ENCODE data around the gene TRA2B.
A peak's percentile ranks its signal among the peaks of the same experiment; 100 is the strongest.

Gene TRA2B

DNA sequence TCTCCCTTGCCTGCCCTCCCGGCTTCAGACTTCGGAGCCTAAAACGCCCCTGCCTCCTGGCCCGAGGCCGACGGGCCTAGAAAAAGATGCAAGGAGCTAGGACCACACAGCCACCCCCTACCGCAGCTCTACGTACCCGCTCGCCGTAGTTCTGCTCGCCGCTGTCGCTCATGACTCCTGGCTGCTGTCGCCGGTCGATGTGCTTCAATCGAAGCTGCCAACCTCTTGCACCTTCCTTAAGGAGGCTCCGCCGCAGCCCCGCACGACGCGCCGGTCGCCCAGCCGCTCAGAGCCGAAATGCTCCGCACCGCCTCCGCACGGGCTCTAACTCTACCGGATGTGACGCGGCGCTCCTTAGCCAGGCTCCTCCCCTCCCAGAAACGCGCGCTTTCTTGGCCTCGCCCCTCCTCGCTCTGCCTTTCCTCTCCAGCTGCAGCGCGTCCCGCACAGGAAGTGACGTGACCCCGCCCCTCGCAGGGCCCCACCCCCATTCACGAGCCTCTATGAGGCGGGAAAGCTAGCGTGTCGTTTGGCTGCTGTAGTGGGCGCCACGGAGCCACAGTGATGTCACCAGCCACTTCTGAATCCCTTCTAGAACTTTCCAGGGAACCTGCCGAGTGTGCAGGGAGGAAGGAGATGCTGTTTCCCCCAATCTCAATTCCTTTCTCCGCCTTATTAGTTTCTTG lies at the start of gene TRA2B:
TRA2B (minus strand) TSS at position 326 of the 686 bp plus-strand sequence; CDS start at position 172, 154 bp downstream.
- DNase-seq: peak; percentile 94 to 96

GRCh38 chr3:185986198-185986777 lies 48.5 kb upstream of the TRA2B start:
- no peak for DNase-seq

GRCh38 chr3:185984203-185984602 lies 46.4 kb upstream of the TRA2B start:
- no peak for DNase-seq

- peak; percentile 34 to 45 for DNase-seq
These were observed 45.8 kb upstream of the TRA2B start for GRCh38 chr3:185983495-185984141.

GRCh38 chr3:185982632-185983031 lies 44.8 kb upstream of the TRA2B start:
- DNase-seq: no peak

- DNase-seq: no peak
These were observed 43.8 kb upstream of the TRA2B start for GRCh38 chr3:185981621-185982020.

- DNase-seq: no peak
These were observed 41.9 kb upstream of the TRA2B start for GRCh38 chr3:185979721-185980121.

- DNase-seq: no peak
These were observed 40.7 kb upstream of the TRA2B start for GRCh38 chr3:185978516-185978915.

GRCh38 chr3:185977679-185978040 lies 39.8 kb upstream of the TRA2B start:
- DNase-seq: no peak

DNA sequence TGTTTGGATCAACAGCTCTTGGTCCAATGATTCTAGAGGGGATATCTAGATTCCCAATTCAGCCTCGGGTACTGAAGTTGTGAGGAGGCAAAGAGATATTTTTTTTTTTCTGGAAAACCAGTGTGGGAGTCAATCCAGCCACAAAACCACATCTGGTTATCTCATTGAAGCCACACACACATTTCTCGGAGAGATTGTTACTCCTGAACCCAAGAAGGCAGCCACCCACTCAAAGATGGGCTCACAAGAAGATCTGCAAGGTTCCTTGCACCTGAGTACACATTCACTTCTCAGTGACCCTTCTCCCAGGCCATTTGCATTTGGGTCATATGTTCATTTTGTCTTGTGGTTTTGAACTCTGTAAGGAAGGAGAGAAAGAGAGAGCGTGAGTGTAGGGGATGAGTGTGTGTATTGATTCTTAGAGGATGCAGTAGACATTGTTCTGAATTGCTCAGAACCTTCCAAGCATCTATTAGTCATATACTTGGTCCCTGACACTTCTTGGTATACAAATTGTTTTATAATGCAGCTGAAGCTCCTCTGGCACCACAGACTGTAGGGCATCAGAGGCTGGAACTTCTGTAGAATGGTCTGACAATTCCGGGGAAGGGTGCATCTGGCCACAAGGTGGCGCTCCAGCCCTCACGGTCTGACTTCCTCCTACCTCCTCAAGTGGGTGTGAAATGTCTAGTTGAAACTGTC lies 39.3 kb upstream of the TRA2B start:
- peak in 1 of 2 experiments; percentile 35 for DNase-seq

DNA sequence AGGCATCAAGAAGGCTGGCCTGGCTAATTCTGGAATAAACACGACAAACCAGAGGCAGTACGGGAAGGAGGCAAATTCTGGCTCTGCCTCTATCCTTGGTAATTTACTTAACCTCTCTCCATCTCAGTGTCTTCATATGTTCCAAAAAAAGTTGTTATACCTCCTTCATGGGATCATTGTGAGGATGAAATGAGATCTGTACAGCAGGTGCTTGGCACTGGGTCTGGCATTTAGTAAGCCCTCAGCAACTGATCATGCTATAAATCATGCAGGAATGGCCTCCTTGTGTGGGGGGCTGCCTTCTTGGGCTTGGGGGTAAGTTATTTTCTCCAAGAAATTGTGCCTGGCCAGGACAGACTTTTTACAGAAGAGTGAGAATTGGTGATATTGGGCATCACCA lies 38.3 kb upstream of the TRA2B start:
- no peak for DNase-seq

- no peak for DNase-seq
These were observed 33.8 kb upstream of the TRA2B start for GRCh38 chr3:185971579-185971978.

DNA sequence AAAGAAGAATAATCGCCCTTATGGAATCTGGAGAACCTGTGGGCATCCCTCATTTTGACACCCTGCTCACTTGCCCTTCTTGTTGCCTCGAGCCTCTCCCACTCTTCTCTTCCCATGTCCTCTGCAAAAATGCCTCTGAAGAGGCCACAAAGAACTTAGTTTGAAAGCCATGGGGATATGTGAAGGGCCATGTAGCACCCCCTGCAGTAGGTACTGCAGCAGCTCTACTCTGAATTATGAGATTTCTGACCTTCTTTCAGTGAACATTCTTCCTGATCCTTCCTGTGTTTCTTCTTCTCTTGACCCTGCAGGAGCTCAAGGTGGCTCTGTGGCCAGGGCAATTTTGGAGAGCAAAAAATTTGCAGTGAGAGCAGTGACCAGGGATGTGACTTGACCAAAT lies 30.4 kb upstream of the TRA2B start:
- DNase-seq: no peak

DNA sequence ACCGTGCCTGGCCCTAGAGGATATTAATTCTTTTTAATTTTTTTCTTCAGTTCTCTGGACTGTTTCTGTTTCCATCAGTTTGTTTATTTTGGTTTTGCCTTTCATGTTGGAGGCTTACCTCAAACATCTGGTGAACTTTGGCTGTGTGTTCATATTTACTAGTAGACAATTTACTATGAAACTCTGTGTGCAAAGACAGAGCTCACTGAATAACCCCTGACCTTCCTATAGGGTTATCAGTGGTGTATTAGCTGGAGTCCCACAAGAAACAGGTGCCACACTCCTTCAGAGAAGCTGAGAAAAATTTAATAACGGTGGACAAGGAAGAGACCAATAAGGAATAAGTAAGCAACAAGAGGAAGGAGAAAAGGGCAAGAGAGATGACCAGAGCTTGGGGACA lies 28.8 kb upstream of the TRA2B start:
- no peak for DNase-seq

DNA sequence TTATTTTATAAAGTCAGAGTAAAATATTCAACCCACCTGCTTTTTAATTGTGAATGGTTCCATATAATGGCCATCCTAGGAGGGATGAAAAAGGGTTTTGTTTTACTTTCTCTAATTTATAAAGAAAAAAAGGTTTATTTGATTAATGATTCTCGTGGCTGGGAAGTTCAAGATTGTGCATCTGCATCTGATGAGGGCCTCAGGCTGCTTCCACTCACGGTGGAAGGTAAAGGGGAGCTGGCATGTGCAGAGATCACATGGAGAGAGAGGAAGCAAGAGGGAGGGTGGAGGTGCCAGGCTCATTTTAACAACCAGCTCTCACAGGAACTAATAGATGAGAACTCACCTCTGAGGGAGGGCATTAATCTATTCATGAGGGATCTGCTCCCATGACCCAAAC lies 27.7 kb upstream of the TRA2B start:
- no peak for DNase-seq

DNA sequence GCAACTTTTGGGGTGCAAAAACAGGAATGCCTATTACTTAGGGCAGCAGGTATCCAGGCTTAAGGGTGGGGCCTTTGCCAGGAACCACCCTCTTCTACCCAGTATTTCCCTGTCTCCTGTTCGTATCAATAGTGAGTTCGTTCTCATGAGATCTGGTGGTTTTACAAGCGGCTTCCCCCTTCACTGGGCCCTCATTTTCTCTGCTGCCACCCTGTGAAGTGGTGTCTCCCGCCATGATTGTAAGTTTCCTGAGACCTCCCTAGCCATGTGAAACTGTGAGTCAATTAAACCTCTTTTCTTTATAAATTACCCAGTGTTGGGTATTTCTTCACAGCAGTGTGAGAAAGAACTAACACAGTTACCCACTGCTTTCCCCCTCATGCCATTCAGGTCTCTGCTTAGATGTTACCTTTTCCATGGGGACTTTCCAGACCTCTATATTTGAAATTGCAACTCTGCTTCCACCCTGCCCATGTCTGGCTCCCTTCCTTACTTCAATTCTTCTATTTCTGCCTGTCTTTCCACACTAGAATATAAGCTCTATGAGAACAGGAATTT lies 23.9 kb upstream of the TRA2B start:
- no peak for DNase-seq

GRCh38 chr3:185960522-185961288 lies 22.9 kb upstream of the TRA2B start:
- DNase-seq: no peak

- peak in 1 of 2 experiments; percentile 21 for DNase-seq
These were observed 22.1 kb upstream of the TRA2B start for GRCh38 chr3:185959609-185960521.

- no peak for DNase-seq
These were observed 20.8 kb upstream of the TRA2B start for GRCh38 chr3:185958626-185959025.

DNA sequence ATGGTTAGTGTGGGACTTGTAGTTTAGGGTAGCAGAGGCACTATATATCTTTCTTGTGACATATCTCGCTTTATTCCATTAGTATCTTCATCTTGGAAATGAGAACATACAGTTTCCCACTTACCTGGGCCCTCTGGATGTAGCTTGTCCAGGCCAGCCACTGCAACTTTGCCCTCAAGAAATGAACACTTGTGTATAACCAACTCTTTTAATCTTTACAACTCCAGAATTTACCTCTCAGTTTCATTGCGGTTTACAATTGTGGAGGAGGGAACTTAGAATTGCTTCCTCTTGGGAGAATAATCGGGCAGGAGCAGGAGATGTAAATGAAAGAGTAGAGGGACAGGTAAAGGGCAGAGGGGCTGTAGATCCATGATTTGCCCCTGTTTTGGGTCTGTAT lies 18.4 kb upstream of the TRA2B start:
- no peak for DNase-seq

DNA sequence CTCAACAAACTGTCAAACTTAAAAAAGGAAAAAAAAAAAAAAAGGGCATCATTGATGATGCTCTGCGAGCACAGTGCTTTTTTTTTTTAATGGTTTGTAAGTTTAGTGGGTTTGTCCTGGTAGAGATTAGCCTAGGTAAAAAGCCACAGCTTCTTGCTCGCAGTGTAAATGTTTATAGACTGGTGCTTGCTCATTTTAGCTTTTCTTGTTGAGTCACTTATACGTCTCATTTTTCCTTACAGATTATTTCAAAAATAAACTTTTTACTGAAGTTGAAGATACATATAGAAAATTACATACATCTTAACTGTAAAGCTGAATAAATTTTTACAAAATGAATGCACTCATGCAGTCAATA lies 16.5 kb upstream of the TRA2B start:
- no peak for DNase-seq

- no peak for DNase-seq
These were observed 12.9 kb upstream of the TRA2B start for GRCh38 chr3:185950728-185951127.

Data from NCI-H187 (cell line).